OCI-LY1 (cell line): Measurements from ENCODE around the gene SULT1E1.

Experiments used
- H2AFZ ChIP-seq: fragments of 200-600 bp; sonication (generic), shearing (Covaris generic); 2 replicates; pipeline ENCODE4 v1.6.0; 2014; ENCODE audit warnings: antibody characterized with exemption, mild to moderate bottlenecking, low read length
- H3F3A ChIP-seq: fragments of 200-600 bp; sonication (generic), shearing (Covaris generic); 2 replicates; pipeline ENCODE4 v1.6.0; 2014; ENCODE audit warnings: mild to moderate bottlenecking, antibody characterized with exemption, low read length, moderate library complexity; ENCODE audit not compliant: insufficient read depth
- H3K27ac ChIP-seq: fragments of 200-600 bp; sonication (generic); 2 replicates; pipeline ENCODE4 v1.5.1; 2014; ENCODE audit warnings: low read length, mixed run types, mild to moderate bottlenecking, low read depth; ENCODE audit not compliant: poor library complexity, severe bottlenecking
- H3K27me3 ChIP-seq: fragments of 200-600 bp; sonication (generic); 2 replicates; pipeline ENCODE4 v1.6.0; 2014; ENCODE audit warnings: antibody characterized with exemption, mild to moderate bottlenecking, low read length, moderate library complexity; ENCODE audit not compliant: insufficient read depth
- H3K36me3 ChIP-seq: fragments of 200-600 bp; sonication (generic); 2 replicates; pipeline ENCODE4 v1.6.1; 2014; ENCODE audit warnings: mild to moderate bottlenecking, antibody characterized with exemption, low read length, moderate library complexity, mixed read lengths; ENCODE audit not compliant: insufficient read depth
- H3K4me1 ChIP-seq: fragments of 200-600 bp; sonication (generic); 2 replicates; pipeline ENCODE4 v1.5.1; 2014; ENCODE audit warnings: mild to moderate bottlenecking, low read length, moderate library complexity; ENCODE audit not compliant: insufficient read depth, severe bottlenecking
- H3K4me2 ChIP-seq: fragments of 200-600 bp; sonication (generic), shearing (Covaris generic); 2 replicates; pipeline ENCODE4 v1.6.1; 2014; ENCODE audit warnings: low read length
- H3K4me3 ChIP-seq: fragments of 200-600 bp; sonication (generic); 2 replicates; pipeline ENCODE4 v1.5.1; 2014; ENCODE audit warnings: low read length, low read depth, mild to moderate bottlenecking, mixed read lengths; ENCODE audit not compliant: poor library complexity, severe bottlenecking
- H3K79me2 ChIP-seq: fragments of 200-600 bp; shearing (Covaris generic); 2 replicates; pipeline ENCODE4 v1.6.1; 2016; ENCODE audit warnings: mixed run types, low read length, mixed read lengths; ENCODE audit not compliant: insufficient read depth
- H3K9ac ChIP-seq: fragments of 200-600 bp; sonication (generic), shearing (Covaris generic); 2 replicates; pipeline ENCODE4 v1.6.1; 2014; ENCODE audit warnings: mild to moderate bottlenecking, low read length, mixed read lengths
- H3K9me2 ChIP-seq: fragments of 200-600 bp; sonication (generic), shearing (Covaris generic); 2 replicates; pipeline ENCODE4 v1.6.1; 2014; ENCODE audit warnings: low read depth, mild to moderate bottlenecking, low read length, mixed read lengths
- H3K9me3 ChIP-seq: fragments of 200-600 bp; shearing (Covaris generic); 2 replicates; pipeline ENCODE4 v1.6.1; 2014; ENCODE audit warnings: low read length, mixed read lengths
- H4K20me1 ChIP-seq: fragments of 200-600 bp; sonication (generic), shearing (Covaris generic); 2 replicates; pipeline ENCODE4 v1.6.0; 2016; ENCODE audit warnings: mild to moderate bottlenecking, low read length; ENCODE audit not compliant: insufficient read depth
- CTCF ChIP-seq: fragments of 200-600 bp; sonication (generic), shearing (Covaris generic); IDR thresholded peaks from 2 replicates; pipeline ENCODE4 v1.5.1; 2017; ENCODE audit warnings: mild to moderate bottlenecking, antibody characterized with exemption, low read length, moderate library complexity, mixed read lengths
- EZH2 ChIP-seq: fragments of 200-600 bp; sonication (generic), shearing (Covaris generic); IDR thresholded peaks from 2 replicates; pipeline ENCODE4 v1.8.0; 2017; ENCODE audit warnings: borderline replicate concordance, mixed run types, mild to moderate bottlenecking, antibody characterized with exemption, low read length, moderate library complexity, mixed read lengths

Gene SULT1E1

GRCh38 chr4:69836287-69836686 lies 23.7 kb downstream of the SULT1E1 start:
- H3K9ac ChIP-seq = no peak overlapping the region
- no peak overlapping the region for H3K27ac ChIP-seq
- no peaks in the 10 kb centered on the region for H3K27me3 ChIP-seq
- no peaks in the 10 kb centered on the region for H3K36me3 ChIP-seq
- H3K4me2 ChIP-seq = no peak overlapping the region
- no peak overlapping the region for H3K4me3 ChIP-seq
- H3K4me1 ChIP-seq = no peaks in the 10 kb centered on the region
- no peaks in the 10 kb centered on the region for H4K20me1 ChIP-seq
- no peaks in the 10 kb centered on the region for H3K9me3 ChIP-seq
- TF ChIP-seq CTCF = no peak
- no peak for TF ChIP-seq EZH2
- H2AFZ ChIP-seq = no peak overlapping the region
- no peaks in the 10 kb centered on the region for H3F3A ChIP-seq
- H3K9me2 ChIP-seq = no peaks in the 10 kb centered on the region
- no peaks in the 10 kb centered on the region for H3K79me2 ChIP-seq

- no peak overlapping the region for H2AFZ ChIP-seq
- no peak overlapping the region for H3K4me2 ChIP-seq
- no peaks in the 10 kb centered on the region for H3K27me3 ChIP-seq
- H3K79me2 ChIP-seq = no peaks in the 10 kb centered on the region
- H3F3A ChIP-seq = no peaks in the 10 kb centered on the region
- H3K4me1 ChIP-seq = no peaks in the 10 kb centered on the region
- H3K9me3 ChIP-seq = no peaks in the 10 kb centered on the region
- H3K4me3 ChIP-seq = no peak overlapping the region
- TF ChIP-seq EZH2 (no peak), CTCF (no peak)
- no peaks in the 10 kb centered on the region for H4K20me1 ChIP-seq
- H3K36me3 ChIP-seq = no peaks in the 10 kb centered on the region
- no peak overlapping the region for H3K27ac ChIP-seq
- no peak overlapping the region for H3K9ac ChIP-seq
- H3K9me2 ChIP-seq = no peaks in the 10 kb centered on the region
Measured at GRCh38 chr4:69835766-69836165, 24.2 kb downstream of the SULT1E1 start.

GRCh38 chr4:69833251-69833650 lies 26.7 kb downstream of the SULT1E1 start:
- no peak overlapping the region for H3K9ac ChIP-seq

More at GRCh38 chr4:69833251-69833650, 26.7 kb downstream of the SULT1E1 start:
- Histone ChIP-seq H3K27me3 (no peaks in the 10 kb centered on the region), H3K4me2 (no peak overlapping the region), H3K27ac (no peak overlapping the region), H3K9me2 (no peaks in the 10 kb centered on the region), H3K4me3 (no peak overlapping the region), H4K20me1 (no peaks in the 10 kb centered on the region), H3K36me3 (no peaks in the 10 kb centered on the region), H3K9me3 (no peaks in the 10 kb centered on the region), H2AFZ (no peak overlapping the region), H3F3A (no peaks in the 10 kb centered on the region), H3K79me2 (no peaks in the 10 kb centered on the region), H3K4me1 (no peaks in the 10 kb centered on the region)
- TF ChIP-seq CTCF = no peak
- TF ChIP-seq EZH2 = no peak
